HG03175 (cell line): ENCODE results near the gene PSMA7.

Source experiments
- ATAC-seq: cut with Tn5 transposase; IDR thresholded peaks from one replicate; pipeline ENCODE4 v1.9.1; 2021; ENCODE audit warnings: mild to moderate bottlenecking, moderate library complexity; ENCODE audit not compliant: unreplicated experiment

Gene PSMA7

DNA sequence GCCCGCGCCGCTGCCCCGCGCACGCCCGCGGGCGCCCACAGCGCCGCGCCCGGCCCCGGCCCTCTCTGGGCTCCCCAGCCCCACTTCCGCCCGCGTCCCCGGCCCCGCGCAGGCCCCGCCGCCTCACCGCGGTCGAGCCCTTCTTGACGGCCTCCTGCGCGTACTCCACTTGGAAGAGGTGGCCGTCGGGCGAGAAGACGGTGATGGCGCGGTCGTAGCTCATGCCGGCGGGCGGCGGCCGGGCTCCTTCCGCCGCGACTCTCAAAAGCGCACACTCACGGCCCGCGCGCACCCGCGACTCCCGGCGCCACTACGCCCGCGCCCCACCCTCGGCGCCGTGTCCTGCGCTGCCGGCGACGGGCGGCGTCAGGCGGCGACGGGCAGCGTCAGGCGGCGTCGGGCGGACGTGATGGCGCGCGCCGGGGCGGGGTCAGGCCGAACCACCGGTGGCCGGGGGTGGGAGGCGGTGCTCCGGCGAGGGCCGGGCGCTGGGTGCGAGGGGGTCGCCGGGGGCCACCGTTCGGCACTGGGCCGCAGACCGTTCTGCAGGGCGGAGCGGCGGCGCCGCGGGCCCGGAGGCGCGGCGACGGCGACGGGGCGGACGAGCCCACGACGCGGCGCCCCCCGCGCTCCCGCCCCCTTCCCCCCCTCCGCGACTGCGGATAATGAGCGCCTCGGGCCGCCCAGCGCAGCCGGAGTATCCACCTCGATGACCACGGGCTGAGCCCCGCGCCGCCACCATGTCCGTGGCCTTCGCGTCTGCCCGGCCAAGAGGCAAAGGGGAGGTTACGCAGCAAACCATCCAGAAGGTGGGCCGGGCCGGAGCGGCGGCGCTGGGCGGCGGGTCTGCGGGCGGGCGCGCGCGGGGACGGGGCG lies at the start of gene PSMA7, which contains the start of gene SS18L1:
PSMA7 (minus strand) TSS at position 314 of the 876 bp plus-strand sequence; CDS start at position 223, 91 bp downstream.
SS18L1 (plus strand) TSS at position 689 of the 876 bp plus-strand sequence; CDS start at position 741, 52 bp downstream.
- ATAC-seq: peak; percentile 78

- ATAC-seq: no peak
These were observed 49.4 kb upstream of the PSMA7 start for GRCh38 chr20:62192635-62193034.

DNA sequence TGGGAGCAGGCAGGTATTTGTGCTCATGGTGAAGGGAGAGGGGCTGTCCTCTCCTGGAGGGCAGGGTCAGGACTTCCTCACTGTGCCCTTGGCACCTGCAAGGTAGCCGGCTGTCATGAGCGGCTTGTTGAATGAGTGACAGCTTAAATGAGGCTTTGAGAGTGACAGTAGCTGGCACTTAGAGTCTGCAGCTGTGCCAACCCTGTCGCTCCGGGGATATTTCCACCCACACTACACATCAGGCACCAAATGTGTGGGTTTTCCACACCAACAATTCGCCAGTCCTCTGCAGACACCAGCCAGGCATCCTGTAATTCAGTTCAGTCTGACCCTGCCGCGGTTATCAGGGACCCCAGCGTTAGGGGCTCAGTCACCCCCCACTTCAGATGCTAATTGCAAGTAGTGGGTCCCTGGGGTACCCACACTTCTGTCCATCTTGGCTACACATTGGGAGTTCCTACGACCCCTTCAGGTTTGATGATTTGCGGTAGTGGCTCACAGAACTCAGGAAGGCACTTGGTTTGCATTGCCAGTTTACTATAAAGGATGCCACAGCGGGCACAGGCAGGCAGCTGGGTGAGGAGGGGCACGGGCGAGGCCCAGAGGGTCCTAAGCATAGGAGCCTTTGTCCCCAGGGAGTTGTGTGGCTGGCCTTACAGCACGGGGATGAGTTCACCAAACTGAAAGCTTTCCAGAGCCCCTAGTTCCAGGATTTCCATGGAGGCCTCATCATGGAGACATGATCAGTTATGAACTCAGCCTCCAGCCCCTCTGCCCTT lies 48.8 kb upstream of the PSMA7 start:
- ATAC-seq: no peak

DNA sequence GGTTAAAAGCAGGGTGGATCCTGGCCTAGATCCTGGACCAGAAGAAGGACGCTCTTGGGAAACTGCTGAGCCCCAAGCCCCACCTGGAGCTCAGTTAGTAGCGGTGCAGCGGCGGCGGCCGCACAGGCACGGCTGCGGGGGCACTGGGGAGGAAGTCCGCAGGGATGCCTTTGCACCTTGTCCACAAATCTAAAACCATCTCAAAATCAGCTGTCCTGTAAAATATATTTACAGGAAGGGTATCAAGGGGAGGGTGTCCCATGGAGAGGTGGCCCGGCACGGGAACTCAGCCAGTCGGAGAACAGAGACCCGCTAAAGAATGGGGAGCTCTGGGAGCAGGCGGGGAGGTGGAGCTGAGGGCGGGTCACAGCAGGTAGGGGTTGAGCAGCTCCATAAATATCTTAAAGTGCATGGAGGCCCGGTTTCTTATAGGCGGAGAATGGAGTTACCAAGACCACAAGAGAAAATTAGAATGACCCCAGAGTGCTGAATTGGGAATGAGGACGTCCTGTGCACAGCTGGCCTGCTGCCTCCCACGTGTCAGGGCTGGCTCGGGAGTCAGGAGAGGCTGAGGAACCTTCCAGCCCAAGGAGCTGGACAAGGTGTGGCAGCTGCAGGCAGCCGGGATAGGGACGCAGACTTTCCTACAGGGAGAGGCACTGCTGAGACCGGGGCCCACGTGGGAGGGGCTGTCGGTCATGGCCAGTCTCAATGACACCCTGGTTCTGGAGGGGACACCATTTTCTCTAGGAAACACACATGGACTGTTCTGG lies 47.6 kb upstream of the PSMA7 start:
- ATAC-seq: no peak

- no peak for ATAC-seq
These were observed 44.0 kb upstream of the PSMA7 start for GRCh38 chr20:62186887-62187866.

GRCh38 chr20:62186096-62186426 lies 42.9 kb upstream of the PSMA7 start:
- no peak for ATAC-seq

DNA sequence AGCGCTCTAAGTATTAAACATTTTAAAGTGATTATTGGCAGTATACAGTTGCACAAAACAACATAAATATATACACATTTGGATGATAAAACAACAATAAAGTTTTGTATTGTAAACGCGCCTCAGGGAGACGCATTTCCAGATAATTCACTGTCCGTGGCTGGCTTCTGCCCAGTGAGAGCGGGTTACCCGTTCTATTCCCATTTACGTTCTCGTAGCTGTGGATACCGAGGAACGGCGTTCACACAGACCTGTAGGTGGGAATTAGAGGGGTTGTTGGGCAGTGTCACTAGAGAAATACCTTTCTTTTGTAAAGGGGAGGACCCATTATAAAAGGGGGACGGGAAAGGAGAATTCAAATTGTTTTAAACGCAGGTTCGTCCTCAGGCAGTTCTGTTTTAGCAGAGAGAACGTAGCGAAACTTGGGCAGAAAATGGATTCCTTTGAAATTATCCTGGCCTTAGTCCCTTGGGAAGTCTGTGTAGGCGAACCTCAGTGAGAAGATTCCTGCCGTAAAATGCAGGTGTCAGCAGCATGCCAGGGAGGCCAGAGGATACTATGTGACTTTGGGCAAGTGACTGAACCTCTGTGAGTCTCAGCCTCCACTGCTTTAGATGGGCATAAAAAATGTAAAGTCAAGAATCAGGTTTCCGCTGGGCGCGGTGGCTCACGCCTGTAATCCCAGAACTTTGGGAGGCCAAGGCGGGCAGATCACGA lies 40.4 kb upstream of the PSMA7 start:
- no peak for ATAC-seq

GRCh38 chr20:62182469-62183425 lies 39.6 kb upstream of the PSMA7 start, which contains the start of gene MTG2:
Gene MTG2, plus strand, starts transcription at chr20:62183028. Its CDS starts 10,393 bp downstream, at chr20:62193421.
- ATAC-seq: peak; percentile 94

DNA sequence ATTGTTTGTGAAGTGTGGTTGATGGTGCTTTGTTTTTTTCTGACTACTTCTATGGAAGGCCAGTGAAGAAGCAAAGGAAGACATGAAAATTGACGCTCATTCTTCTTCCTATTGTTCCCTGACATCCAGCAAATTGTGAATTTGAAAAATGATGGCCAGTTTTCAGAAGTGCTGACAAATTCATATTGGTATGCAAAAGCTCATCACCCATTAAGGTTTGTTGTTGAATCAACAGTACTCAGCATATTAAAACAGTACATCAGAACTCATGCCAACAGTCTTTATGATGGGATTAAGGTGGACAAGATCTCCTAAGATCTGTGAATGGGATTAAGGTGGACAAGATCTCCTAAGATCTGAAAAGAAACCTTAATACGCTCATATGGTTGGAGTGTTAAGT lies 38.6 kb upstream of the PSMA7 start:
- ATAC-seq: no peak

GRCh38 chr20:62179162-62179504 lies 35.9 kb upstream of the PSMA7 start:
- ATAC-seq: no peak

DNA sequence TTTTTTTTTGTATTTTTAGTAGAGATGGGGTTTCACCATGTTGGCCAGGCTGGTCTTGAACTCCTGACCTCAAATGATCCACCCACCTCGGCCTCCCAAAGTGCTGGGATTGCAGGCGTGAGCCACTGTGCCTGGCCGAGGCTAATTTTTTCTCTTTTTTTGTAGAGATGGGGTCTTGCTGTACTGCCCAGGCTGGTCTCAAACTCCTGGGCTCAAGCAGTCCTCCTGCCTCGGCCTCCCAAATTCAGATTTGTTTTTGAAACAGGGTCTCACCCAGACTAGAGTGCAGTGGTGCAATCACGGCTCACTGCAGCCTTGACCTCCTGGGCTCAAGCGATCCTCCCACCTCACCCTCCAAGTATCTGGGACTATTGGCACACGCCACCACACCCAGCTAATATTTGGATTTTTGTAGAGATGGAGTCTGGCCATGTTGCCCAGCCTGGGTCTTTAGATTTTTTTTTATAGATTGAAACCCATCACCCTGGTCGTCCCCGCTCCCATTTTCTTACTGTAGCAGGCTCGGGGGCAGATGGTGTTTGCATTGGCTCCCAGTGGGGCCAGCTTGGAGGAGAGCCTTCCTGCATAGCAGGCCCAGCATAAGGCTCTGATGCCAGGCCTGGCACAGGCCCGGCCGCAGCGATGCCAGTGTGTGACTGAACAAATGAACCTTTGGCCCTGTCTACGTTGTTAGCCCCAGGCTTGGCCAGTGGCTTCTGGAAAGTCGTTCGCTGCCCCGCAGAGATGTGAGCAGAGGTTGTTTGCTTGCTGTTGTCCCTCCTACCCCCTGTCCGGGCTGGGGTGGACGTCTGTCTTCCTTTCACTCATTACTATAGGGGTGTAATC lies 35.3 kb upstream of the PSMA7 start:
- no peak for ATAC-seq

DNA sequence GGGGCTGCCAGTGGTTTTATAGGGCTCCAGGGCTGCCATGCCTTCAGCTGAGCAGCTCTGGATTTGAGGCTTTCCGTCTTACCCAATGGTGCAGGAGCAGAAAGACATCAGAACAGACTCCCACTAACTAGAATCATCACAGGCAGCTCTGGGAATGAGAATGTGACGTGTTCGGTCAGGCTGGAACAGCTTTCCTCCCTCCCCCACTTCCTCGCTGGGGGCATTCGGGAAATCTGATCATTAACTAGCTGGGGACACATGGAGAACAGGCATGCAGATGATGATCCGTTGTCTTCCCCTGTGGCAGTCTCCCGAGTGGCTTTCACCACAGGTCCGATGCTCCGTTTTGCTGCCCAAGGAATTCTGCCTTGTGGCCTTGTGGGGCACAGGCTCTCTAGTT lies 34.1 kb upstream of the PSMA7 start:
- no peak for ATAC-seq

DNA sequence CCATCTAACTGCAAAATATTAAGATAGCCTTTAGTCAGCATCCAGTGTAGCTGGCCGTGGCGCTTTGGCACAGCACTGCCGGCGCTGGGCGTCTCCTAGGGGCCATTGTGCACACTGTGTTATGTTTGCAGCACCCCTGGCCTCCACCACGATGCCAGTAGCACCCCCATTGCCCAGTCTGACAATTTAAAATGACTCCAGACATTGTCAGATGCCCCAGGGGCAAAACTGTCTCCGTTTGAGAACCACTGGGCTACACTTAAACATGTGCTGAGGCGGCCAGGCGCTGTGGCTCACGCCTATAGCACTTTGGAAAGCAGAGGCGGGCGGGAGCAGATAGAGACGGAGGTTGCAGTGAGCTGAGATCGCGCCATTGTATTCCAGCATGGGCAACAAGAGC lies 33.7 kb upstream of the PSMA7 start:
- ATAC-seq: no peak

GRCh38 chr20:62175711-62176110 lies 32.5 kb upstream of the PSMA7 start:
- ATAC-seq: no peak

DNA sequence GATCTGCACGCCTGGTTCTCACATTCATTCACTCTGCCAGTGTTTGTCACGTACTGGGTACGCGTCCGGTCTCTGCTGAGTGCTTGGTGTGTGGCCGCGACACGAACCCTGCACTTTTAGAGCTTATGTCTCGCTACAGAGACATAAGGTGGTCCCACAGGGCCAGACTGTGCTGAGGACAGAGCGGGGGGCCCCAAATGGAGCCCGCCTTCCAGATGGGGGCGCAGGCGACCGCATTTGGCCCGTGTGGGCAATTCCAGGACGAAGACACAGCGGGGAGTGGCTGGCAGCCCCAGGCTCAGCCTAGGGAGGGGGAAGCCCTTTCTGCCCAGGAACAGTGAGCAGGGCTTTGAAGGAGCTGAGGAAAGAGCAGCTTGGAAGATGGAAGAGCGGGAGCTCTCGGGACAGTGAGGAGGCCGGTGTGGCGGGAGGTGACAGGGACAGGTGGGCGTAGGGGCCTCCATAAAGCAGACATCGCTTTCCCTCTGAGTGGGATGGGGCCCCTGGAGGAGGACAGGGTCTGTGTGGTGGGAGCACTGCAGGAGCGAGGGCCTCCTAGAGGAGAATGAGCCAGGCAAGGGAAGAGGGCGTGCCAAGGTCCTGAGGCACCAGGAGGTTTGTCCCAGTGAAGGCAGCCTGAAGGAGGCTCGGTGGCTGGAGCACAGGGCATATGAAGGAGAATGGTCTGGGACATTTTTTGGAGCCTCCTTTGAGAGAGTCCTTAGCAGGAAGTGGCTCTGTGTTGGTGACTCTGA lies 31.9 kb upstream of the PSMA7 start:
- ATAC-seq: no peak

GRCh38 chr20:62174021-62174804 lies 31.0 kb upstream of the PSMA7 start:
- ATAC-seq: no peak
